T-helper 2 cell treated with Interferon-gamma antibody and Interleukin-4, amounts not matched to agents 100 ng/mL and 5 ng/mL, for 36 hours (primary cell): ENCODE results near the gene DYDC2. TPM values are rescaled to one million over a fixed set of nuclear protein-coding genes. Genes with fewer than 3 reads are reported as not detected.
"Not testable (repeated sequence)": the region's sequence is repeated elsewhere in the genome, so short reads cannot be mapped to it uniquely, and the experiment has no call there.

Experiments
- intact Hi-C: fragments of 100-400 bp; cut with micrococcal nuclease; formaldehyde crosslinking; loops from one replicate; pipeline ENCODE4 v1.15.1; 2023
- total RNA-seq: library from RNA; stranded (reverse); gene quantifications from 2 replicates; pipeline ENCODE4 v1.2.3, GENCODE V29; 2022

The DYDC2 gene, protein sequence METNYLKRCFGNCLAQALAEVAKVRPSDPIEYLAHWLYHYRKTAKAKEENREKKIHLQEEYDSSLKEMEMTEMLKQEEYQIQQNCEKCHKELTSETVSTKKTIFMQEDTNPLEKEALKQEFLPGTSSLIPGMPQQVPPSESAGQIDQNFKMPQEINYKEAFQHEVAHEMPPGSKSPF
- total RNA-seq = not detected in 2 replicates

DNA sequence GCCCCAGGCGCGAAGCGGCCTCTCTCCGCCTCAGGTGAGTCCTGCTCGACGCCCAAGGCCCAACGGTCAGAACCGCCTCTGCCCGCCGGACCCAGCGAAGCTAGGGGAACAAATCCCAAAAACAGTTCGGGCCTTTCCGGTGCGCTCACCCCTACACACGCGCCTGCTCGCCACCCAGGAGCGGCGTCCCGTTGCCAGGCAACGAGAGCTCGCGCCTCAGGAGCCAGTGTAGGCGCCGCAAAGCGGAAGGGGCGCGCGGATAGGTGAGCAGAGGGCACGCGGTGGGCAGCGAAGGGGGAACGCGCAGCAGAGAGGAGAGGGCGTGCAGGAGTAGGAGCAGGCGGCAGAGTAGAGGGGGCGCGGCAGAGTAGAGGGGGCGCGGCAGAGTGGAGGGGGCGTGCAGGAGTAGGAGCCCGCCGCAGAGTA lies at the start of gene DYDC2, which contains the start of gene DYDC1:
TSS of gene DYDC2 (plus strand) at position 219 of the 426 bp plus-strand sequence. CDS start 5,663 bp downstream, outside the sequence.
TSS of gene DYDC1 (minus strand) at position 193 of the 426 bp plus-strand sequence. CDS start 4,154 bp downstream, outside the sequence.
- intact Hi-C loops = no loop called here

DNA sequence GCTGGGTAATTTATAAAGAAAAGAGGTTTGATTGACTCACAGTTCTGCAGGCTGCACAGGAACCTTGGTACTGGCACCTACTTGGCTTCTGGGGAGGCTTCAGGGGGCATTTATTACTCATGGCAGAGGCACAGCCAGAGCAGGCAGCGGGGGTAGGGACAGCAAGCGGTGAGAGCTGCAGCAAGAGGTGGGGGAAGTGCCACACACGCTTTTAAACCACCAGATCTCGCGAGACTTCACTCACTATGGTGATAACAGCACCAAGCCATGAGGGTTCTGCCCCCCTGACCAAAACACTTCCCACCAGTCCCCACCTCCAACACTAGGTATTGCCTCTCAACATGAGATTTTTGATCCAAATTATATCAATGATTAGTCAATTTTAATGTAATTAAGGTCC lies 43.1 kb upstream of the DYDC2 start:
- intact Hi-C loops = no loop called here

DNA sequence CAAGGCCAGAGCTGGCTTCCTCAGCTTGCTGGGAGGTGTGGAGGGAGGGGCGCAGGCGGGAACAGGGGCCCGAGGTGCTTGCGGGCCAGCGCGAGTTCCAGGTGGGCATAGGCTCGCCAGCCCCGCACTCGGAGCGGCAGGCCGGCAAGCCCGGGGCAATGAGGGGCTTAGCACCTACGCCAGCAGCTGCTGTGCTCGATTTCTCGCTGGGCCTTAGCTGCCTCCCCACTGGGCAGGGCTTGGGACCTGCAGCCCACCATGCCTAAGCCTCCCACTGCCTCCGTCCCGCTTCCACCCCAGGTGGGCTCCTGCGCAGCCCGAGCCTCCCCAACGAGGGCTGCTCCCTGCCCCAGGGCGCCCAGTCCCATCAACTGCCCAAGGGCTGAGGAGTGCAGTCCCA lies 41.2 kb upstream of the DYDC2 start:
- intact Hi-C loops = no loop called here

DNA sequence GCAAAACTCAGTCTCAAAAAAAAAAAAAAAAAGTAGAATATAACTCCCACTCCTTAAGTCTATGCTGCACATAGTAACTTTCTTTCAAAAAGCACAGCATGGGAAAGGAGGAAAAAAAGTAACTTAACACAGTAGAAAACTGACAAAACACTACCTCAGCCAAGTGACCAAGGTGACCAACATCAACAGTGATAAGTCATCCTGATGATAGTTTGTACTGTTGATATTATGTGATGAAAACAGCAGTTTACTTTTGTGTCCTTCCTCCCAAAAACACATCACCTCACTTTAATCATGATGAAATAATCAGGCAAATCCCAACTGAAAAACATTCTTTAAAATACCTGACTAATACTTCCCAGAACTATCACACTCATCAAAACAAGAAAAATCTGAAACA lies 37.8 kb upstream of the DYDC2 start:
- intact Hi-C loops = no loop called here

DNA sequence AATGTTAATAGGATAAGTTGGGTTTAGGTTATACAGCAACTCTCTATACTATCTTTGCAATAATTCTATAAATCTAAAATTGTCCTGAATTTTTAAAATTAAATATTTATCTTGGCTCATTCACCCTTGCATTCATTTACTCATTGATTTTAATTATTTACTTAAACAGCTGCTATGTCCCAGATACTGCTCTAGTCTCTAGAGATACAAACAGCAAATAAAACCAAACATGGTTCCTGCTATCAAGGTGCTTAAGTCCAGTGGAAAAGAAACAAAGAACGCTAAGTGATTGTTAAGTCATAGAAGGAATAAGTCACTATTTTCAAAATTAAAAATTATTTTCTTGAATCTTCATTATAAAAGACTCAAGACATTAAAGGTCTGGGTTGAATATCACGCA lies 37.3 kb upstream of the DYDC2 start:
- intact Hi-C loops = no loop called here

DNA sequence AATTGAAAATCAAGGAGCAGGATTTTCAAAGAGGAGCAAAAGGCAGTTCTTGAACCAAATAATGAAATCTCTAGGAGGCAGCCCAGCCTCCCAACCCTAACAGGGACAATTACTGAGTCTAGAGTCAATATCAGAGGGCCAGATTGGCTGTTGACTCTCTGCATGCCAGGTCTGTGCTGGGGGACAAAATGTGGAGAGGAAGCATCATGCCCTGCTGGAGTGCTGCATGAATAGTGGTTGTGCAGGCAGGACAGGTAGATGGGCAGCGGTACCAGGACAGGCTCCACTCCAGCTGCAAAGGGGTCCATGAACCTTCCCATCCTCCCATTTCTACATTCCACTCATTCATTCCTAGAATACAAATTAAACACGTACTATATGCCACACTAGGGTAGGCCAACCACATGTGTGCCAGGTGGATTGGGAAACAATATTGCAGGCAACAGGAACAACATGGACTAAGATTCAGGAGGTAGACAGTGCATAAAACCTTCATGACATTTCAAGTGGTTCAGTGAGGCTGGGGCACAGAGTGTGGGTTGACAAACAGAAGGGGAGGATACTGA lies 36.8 kb upstream of the DYDC2 start:
- intact Hi-C loops = no loop called here

DNA sequence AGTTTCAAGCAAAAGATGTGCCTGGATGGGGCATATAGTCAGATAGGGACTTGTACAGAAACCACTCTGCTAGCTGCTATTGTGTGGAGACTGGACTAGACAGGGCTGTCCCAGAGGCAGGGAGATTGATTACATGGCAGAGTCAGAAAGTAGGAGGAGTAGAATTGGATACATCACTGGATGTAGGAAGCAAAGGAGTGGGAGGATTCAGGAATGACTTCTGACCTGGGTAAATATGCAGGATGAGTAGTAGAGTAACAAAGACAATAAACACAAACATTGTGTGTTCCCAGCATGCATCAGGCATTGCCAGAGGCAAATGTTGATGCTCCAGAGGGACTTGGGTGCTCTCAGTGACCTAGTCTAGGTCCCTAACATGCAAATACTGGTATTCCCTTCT lies 36.2 kb upstream of the DYDC2 start:
- intact Hi-C loops = no loop called here

DNA sequence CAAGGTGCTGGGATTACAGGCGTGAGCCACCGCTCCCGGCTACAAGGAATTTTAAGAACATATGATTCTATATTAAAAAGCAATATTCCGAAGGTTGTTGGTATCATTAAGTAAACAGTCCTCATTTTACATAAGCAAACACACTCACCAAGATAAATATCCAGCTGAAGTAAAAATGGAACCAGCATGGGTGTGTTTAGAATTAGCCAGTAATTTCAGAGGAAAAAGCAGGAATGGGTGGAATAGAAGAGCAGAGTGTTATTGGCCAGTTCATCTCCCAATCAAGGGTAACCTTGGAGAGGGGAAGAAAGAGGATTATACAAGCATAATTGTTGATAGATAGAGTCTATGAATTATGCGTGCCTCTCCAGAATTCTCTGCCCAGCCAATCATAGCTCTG lies 35.4 kb upstream of the DYDC2 start:
- intact Hi-C loops = no loop called here

DNA sequence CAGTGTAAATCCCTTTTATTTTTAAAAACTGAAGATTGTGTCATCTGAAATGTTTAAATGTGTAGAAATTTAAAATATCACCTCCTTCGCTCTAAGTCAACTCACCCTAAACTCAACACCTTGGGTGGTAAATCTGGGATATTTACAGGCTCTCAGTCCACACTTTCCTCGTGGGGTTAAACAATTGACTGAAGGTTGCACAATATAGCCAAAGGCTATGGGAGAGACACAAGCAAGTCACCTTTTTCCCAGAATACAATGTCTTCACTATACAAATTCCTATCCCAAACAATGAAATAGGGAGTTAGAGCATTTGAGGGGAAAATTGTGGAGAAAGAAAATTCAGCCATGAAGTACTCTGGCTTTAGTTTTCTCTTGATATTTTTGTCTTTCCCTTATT lies 34.4 kb upstream of the DYDC2 start:
- intact Hi-C loops = no loop called here

DNA sequence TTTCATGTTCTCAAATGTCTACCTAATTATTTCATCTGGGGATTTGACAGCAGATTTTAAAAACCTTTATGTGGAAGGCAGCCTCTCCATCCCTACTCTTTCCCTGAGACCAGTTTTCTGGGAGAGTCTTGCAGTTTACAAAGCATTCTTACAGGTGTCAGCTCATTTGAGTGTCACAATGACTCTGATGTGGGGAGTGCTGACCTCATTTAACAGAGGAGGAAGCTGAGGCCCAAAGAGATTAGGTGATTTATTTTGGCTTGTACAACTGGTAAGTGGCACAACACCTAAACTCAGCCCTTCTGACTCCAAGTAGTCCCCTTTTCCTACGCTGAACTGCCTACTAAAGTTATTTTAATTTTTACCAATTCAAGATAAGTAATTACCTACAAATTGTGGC lies 33.9 kb upstream of the DYDC2 start:
- intact Hi-C loops = no loop called here

DNA sequence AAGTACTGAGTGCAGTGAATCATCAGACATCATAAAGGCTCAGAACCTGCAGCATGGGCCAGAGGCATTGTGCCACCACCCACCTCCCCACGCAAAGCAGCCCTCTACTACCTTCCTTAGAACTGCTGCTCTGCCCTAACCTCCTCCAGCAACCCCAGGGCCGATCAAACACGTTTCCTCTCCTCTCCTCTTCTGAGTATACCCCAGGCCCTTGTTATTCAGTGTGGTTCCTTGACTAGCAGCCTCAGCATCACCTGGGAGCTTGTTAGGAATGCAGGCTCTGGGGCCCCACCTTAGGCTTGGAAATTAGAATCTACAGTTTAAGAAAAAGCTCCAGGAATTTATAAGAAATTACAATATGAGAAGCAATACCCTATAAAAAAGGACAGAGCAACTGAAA lies 33.3 kb upstream of the DYDC2 start:
- intact Hi-C loops = no loop called here

DNA sequence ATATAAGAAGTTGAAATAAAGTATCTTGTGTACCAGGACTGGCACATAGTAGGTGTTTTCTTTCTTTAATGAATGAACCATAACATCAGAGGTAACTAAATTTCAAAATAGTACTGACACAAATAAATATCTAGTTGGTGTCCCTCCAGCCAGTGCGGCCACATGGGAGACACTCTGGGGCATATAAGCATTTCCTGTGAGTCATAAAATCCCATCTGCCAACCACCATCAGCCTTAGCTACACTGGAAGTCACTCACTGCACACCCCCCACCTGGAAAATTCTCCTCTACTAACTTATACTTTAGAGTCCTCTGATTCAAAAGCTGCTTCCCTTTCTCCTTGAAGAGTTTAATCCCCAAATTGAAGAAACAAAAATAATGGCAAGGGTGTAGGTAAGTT lies 32.5 kb upstream of the DYDC2 start:
- intact Hi-C loops = no loop called here

DNA sequence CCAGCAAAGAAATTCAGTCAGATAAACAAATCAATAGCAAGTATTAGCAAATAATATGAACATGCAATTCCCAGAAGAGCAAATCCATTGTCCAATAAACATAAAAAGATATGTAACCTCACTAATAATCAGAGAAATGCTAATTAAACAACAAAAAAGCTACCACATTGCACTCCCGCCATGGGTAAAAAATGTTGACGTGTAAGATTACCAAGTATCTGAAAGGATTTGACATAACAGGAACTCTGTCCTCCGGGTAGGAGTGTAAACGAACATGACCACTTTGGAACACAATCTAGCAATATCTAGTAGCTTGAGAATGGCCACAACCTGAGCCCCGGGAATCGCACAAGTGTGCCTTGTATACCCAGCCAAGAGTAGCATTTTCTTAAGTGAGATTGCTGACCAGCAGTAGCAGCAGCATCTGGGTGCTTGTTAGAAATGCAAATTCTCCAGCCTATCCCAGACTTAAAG lies 31.7 kb upstream of the DYDC2 start:
- intact Hi-C loops = no loop called here

DNA sequence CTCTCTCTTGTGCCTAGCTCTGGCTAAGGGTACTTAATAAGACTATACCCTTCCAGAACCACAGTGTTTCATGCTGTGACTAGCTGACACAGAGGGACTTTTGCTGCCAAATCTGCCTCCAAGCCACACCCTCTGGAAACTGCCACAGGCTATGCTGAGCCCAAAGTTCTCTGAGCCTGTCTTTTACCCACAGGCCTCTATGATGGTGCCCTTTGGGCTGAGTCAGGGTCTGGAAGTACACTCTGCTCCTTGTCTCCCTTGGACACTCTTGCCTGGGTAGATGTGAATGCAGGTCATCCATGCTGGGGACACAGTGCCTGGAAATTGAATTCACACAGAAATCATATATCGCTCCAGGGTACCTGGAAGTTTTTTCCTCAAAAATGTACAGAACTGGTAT lies 22.6 kb upstream of the DYDC2 start:
- intact Hi-C loops = no loop called here

DNA sequence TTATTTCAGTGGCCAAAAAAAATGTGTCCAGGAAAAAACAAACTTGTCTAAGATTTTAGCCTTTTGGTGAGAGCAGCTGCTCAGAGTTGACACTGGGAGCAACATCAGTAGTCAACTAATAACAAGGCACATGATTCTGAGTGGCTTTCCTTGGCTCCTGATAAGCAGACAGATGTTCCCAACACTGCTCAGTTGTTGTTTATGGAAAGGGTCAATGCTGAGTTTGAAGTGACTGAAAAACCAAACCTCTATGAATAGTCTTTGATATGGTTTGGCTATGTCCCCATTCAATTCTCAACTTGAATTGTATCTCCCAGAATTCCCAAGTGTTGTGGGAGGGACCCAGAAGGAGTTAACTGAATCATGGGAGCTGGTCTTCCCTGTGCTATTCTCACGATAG lies 12.3 kb upstream of the DYDC2 start:
- intact Hi-C loops = no loop called here

DNA sequence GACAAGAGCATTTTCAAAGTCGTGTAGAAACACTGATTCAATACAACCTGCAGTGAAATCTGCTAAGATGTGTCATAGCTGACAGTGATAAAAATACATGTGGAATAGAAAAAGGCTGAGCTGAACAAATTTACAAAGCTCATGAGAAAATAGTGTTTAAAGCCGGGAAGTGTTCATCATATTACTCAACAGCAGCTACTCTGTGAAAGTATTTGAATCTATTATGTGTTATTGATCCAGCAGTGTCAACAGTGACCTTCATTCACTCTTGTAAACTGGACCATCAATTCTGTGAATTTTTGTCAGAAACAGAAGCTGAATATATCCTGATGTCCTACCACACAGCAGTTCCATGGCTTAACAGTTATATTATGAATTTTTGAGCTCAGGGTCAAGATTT lies 11.7 kb upstream of the DYDC2 start:
- intact Hi-C loops = no loop called here

DNA sequence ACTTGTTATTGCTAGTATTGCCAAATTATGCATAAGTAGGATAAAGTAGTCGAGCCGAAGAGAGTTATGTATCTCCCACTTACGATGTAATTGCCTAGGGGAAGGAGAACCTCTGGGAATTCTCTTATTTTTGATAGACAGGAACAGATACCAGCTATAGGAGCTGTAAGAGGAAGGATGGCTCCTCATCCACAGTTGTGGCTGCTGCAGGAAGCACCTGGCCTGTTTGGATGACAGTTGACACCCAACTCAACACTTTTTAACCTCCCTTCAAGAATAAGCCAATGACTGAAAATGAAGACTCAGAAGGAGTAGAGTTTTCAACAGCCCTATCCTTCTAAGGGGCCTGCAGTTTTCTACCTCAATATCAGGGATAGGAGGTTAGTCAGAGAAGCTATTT lies 6.3 kb upstream of the DYDC2 start:
- intact Hi-C loops = no loop called here

DNA sequence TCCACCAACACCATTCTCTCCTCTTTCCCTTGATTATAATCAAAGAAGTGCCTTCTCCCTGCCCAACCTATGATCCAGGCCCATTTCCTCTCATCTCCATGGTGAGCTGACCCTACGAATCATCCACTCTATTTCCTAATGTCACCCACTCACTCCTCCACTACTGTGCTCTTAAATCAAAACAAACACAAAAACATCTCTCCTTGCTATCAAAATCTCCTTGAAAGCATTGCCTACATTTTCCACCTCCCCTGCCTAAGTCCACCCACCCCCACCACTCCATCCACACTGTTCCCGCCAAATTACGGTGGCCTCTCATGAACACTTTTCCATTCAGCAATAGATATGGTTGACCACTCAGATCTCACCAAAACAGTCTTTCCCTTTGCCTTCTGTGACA lies 5.4 kb upstream of the DYDC2 start:
- intact Hi-C loops = no loop called here

DNA sequence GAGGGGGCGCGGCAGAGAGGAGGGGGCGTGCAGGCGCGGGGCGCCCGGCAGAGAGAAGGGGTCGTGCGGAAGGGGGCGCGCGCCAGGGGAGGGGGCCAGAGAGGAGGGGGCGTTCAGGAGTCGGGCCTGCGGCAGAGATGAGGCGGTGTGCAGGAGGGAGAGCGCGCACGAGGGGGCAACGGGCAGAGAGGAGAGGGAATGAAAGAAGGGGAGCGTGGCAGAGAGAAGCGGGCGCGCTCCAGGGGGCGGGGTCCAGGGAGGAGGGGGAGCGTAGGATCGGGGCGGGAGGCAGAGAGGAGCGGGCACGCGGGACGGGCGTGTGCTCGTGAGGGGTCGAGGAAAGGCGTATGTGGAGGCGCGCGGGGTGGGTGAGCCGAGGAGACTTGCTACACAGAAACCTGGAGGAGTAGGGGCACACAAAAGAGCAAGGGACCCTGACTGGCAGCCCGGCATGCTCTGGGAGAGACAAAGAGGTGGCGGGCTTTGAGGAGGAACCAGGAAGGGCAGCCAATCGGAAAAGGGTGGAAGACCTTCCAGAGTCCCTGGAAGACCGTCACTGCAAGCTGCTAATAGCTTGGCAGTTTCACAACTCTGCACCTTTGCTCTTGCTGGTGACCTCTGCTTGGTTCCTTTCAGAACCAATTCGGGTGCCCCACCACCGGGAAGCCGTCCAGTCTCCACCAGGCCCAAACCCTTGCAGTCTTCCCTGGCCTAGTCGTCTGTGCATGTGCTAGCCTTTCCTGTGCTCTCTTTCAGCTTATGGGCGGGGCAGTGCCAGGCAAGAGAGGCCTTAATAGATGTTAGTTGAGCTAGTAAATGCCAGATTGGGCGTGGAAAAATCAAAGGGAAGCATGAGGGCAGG lies 639 bp downstream of the DYDC2 start:
- intact Hi-C loops = no loop called here

DNA sequence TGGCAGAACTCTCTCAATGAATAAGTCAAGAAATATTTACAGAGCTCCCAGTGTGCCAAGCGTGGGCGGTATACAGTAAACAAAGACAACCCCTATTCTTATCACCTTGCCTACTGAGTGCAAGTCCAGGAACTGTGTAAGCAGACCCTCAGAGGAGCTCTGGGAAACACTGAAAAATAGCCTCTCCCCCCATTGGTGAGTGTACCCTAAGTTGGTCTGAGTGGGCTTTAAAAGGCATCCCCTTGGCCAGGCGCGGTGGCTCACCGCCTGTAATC lies 1.2 kb downstream of the DYDC2 start:
- intact Hi-C loops = no loop called here

DNA sequence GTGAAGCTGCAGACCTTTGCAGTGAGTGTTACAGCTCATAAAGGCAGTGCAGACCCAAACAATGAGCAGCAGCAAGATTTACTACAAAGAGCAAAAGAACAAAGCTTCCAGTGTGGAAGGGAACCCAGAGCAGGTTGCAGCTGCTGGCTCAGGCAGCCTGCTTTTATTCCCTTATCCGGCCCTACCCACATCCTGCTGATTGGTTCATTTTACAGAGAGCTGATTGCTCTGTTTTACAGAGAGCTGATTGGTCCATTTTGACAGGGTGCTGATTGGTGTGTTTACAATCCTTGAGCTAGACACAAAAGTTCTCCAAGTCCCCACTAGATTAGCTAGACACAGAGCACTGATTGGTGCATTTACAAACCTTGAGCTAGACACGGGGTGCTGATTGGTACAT lies 2.3 kb downstream of the DYDC2 start:
- intact Hi-C loops = not testable (repeated sequence)

DNA sequence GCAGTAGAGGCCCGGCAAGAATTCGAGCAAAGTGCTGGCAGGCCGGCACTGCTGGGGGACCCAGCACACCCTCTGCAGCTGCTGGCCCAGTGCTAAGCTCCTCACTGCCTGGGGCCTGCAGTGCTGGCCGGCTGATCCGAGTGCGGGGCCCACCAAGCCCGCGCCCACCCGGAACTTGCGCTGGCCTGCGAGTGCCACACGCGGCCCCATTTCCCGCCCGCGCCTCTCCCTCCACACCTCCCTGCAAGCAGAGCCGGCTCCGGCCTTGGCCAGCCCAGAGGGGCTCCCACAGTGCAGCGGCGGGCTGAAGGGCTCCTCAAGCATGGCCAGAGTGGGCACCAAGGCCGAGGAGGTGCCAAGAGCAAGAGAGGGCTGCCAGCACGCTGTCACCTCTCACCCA lies 3.1 kb downstream of the DYDC2 start:
- intact Hi-C loops = no loop called here

DNA sequence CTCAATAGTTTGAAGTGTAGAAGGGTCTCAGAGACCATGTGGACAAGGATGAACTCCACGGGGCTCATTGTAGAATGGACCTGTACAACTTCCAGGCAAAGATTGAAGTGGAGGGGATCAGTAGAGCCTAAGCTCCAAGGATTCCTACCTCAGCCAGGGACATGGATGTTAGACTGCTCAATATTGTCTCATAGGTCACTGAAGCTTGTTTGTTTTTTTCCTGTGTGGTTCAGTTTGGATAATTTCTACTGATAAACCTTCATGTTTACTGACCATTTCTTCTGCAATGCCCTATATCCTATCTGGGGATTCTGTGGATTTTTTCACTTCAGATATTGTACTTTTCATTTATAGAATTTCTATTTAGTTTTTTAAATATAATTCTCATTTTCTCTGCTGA lies 8.9 kb downstream of the DYDC2 start:
- intact Hi-C loops = no loop called here
